Measurements from ENCODE around the gene IL3. TPM values are rescaled to one million over a fixed set of nuclear protein-coding genes. Genes with fewer than 3 reads are reported as not detected.

Gene IL3
- total RNA-seq, 1 experiment from 2014 or later: not detected

Other genes with a start within 250 kb of the IL3 start
- not detected in 2 replicates for gene MEIKIN, start 115.0 kb upstream of the IL3 start, total RNA-seq (2014; rRNA removed; shearing (Covaris generic))
- 0.06 and 0.46 TPM in 2 replicates for gene ACSL6, start 49.0 kb upstream of the IL3 start, total RNA-seq (2014; rRNA removed; shearing (Covaris generic))
- gene CSF2, start 13.1 kb downstream of the IL3 start, total RNA-seq (2014; rRNA removed; shearing (Covaris generic)): 16.4 and 25.3 TPM in 2 replicates
- 118 and 119 TPM in 2 replicates for gene P4HA2, start 167.2 kb downstream of the IL3 start, total RNA-seq (2014; rRNA removed; shearing (Covaris generic))
- gene PDLIM4, start 197.0 kb downstream of the IL3 start, total RNA-seq (2014; rRNA removed; shearing (Covaris generic)): 94.7 and 103 TPM in 2 replicates
- gene SLC22A4, start 233.7 kb downstream of the IL3 start, total RNA-seq (2014; rRNA removed; shearing (Covaris generic)): 3.0 and 3.5 TPM in 2 replicates